HFFc6 (cell line): ENCODE data around the gene PNPLA7. TPM values are rescaled to one million over a fixed set of nuclear protein-coding genes. Genes with fewer than 3 reads are reported as not detected.
"Not testable (repeated sequence)": the region's sequence is repeated elsewhere in the genome, so short reads cannot be mapped to it uniquely, and the experiment has no call there.

Experiments
- DNase-seq: peaks from one replicate; pipeline ENCODE4 v3.0.0-alpha.2; 2018
- H3K27ac Mint-ChIP-seq: 2 replicates; pipeline ENCODE4 v1.8.0; 2020; ENCODE audit warnings: mild to moderate bottlenecking, mixed read lengths
- H3K27me3 Mint-ChIP-seq: 2 replicates; pipeline ENCODE4 v1.8.0; 2021; ENCODE audit warnings: mild to moderate bottlenecking, moderate library complexity, mixed read lengths; ENCODE audit not compliant: insufficient read depth
- H3K36me3 Mint-ChIP-seq: 2 replicates; pipeline ENCODE4 v1.8.0; 2021; ENCODE audit warnings: low read depth, mixed read lengths
- H3K4me1 Mint-ChIP-seq: 2 replicates; pipeline ENCODE4 v1.8.0; 2020; ENCODE audit warnings: low read depth, mixed read lengths
- H3K4me3 Mint-ChIP-seq: 2 replicates; pipeline ENCODE4 v1.8.0; 2020; ENCODE audit warnings: mild to moderate bottlenecking, moderate library complexity, mixed read lengths
- H3K9me3 Mint-ChIP-seq: 2 replicates; pipeline ENCODE4 v1.8.0; 2020; ENCODE audit warnings: mild to moderate bottlenecking, mixed read lengths
- total RNA-seq, 6 experiments: library from RNA; stranded (reverse); fragmentation: NEBNext Ultra II Directional; extraction: Animal tissue kit (Norgen Biotek cat#: 25700); gene quantifications; 2 replicates in 1 of 6; 3 replicates in 5 of 6; pipeline ENCODE4 v1.2.3, GENCODE V29; 2021
- TF ChIP-seq, protein P1 (sequence below): fragments of 200-600 bp; sonication (generic); IDR thresholded peaks from 2 replicates; pipeline ENCODE4 v1.5.0; 2021; ENCODE audit warnings: antibody characterized with exemption, mild to moderate bottlenecking

Gene PNPLA7
- total RNA-seq, 6 experiments from 2014 or later: 0.20 to 0.90 (median 0.52) TPM

GRCh38 chr9:137452761-137453642, 97.2 kb downstream of the PNPLA7 start:
- no peak for DNase-seq

GRCh38 chr9:137452006-137452760, 98.0 kb downstream of the PNPLA7 start:
- TF ChIP-seq, protein P1, sequence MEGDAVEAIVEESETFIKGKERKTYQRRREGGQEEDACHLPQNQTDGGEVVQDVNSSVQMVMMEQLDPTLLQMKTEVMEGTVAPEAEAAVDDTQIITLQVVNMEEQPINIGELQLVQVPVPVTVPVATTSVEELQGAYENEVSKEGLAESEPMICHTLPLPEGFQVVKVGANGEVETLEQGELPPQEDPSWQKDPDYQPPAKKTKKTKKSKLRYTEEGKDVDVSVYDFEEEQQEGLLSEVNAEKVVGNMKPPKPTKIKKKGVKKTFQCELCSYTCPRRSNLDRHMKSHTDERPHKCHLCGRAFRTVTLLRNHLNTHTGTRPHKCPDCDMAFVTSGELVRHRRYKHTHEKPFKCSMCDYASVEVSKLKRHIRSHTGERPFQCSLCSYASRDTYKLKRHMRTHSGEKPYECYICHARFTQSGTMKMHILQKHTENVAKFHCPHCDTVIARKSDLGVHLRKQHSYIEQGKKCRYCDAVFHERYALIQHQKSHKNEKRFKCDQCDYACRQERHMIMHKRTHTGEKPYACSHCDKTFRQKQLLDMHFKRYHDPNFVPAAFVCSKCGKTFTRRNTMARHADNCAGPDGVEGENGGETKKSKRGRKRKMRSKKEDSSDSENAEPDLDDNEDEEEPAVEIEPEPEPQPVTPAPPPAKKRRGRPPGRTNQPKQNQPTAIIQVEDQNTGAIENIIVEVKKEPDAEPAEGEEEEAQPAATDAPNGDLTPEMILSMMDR: no peak
- no peak for DNase-seq
- Mint-ChIP-seq H3K4me1 (peaks cover 4% of the 10 kb centered on the region), H3K27ac (no peak overlapping the region), H3K27me3 (no peaks in the 10 kb centered on the region), H3K4me3 (no peak overlapping the region), H3K9me3 (no peaks in the 10 kb centered on the region), H3K36me3 (no peaks in the 10 kb centered on the region)

More at GRCh38 chr9:137452761-137453642, 97.2 kb downstream of the PNPLA7 start:
- TF ChIP-seq, protein P1: no peak
- H3K27me3 Mint-ChIP-seq: no peaks in the 10 kb centered on the region
- no peaks in the 10 kb centered on the region for H3K36me3 Mint-ChIP-seq
- H3K27ac Mint-ChIP-seq: no peak overlapping the region
- H3K4me1 Mint-ChIP-seq: no peaks in the 10 kb centered on the region
- no peak overlapping the region for H3K4me3 Mint-ChIP-seq
- H3K9me3 Mint-ChIP-seq: no peaks in the 10 kb centered on the region

- H3K9me3 Mint-ChIP-seq, H3K27me3 Mint-ChIP-seq, H3K36me3 Mint-ChIP-seq, H3K4me3 Mint-ChIP-seq, H3K27ac Mint-ChIP-seq, DNase-seq: not testable (repeated sequence)
- H3K4me1 Mint-ChIP-seq: peaks cover 12% of the 10 kb centered on the region
Measured at GRCh38 chr9:137451264-137452005, 98.8 kb downstream of the PNPLA7 start.

- not testable (repeated sequence) for H3K4me3 Mint-ChIP-seq, DNase-seq, H3K27ac Mint-ChIP-seq, H3K36me3 Mint-ChIP-seq, H3K27me3 Mint-ChIP-seq, H3K9me3 Mint-ChIP-seq
- H3K4me1 Mint-ChIP-seq: peaks cover 14% of the 10 kb centered on the region
Measured at GRCh38 chr9:137450539-137451222, 99.5 kb downstream of the PNPLA7 start.

DNA sequence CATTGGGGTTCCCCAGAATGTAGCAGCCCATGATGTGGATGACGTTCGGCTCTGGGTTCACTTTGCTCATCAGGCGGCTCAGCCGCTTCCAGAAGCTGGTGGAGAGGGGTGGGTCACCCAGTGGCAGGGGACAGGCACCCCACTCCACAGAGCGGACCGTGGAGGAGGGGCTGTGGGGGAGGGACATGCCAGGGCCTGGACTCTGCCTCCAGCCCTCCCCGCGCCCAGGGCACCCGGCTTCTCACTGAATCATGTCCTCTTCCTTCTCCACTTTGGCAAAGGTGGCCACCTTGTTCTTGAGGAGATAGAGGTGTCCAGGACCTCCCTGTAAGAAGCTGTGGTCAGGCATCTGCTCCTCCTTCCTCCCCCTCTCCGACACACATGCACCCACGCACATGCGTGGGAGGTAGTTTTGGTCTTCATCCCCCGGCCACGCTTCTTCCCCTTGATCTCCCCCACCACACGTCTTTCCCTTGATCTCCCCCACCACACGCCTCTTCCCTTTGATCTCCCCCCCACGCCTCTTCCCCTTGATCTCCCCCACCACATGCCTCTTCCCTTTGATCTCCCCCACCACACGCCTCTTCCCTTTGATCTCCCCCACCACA, 100.2 kb downstream of the PNPLA7 start:
- TF ChIP-seq, protein P1: no peak
- H3K27me3 Mint-ChIP-seq: no peaks in the 10 kb centered on the region
- peaks cover 20% of the 10 kb centered on the region for H3K4me1 Mint-ChIP-seq
- no peaks in the 10 kb centered on the region for H3K9me3 Mint-ChIP-seq
- no peak overlapping the region for H3K4me3 Mint-ChIP-seq
- H3K36me3 Mint-ChIP-seq: no peaks in the 10 kb centered on the region
- no peak overlapping the region for H3K27ac Mint-ChIP-seq
- no peak for DNase-seq
